ENCODE measurements around the gene CHI3L2.

CHI3L2 gene

GRCh38 chr1:111256988-111257658 is 29.6 kb downstream of the CHI3L2 start:
- no peak for DNase-seq

GRCh38 chr1:111267801-111268508 is 40.4 kb downstream of the CHI3L2 start:
- no peak for DNase-seq

- DNase-seq: no peak
Measured at GRCh38 chr1:111269825-111270406, 42.4 kb downstream of the CHI3L2 start.

GRCh38 chr1:111270771-111271463 is 43.4 kb downstream of the CHI3L2 start:
- DNase-seq: no peak

GRCh38 chr1:111271464-111271801 is 43.9 kb downstream of the CHI3L2 start:
- DNase-seq: no peak

GRCh38 chr1:111272081-111272480 is 44.6 kb downstream of the CHI3L2 start:
- DNase-seq: no peak

GRCh38 chr1:111274653-111275052 is 47.1 kb downstream of the CHI3L2 start:
- no peak for DNase-seq

- no peak for DNase-seq
Measured at GRCh38 chr1:111275079-111275478, 47.6 kb downstream of the CHI3L2 start.

- DNase-seq: no peak
Measured at GRCh38 chr1:111275780-111276433, 48.4 kb downstream of the CHI3L2 start.

- DNase-seq: no peak
Measured at GRCh38 chr1:111279144-111279543, 51.6 kb downstream of the CHI3L2 start.

- no peak for DNase-seq
Measured at GRCh38 chr1:111280267-111280666, 52.8 kb downstream of the CHI3L2 start.

GRCh38 chr1:111281411-111281810 is 53.9 kb downstream of the CHI3L2 start:
- no peak for DNase-seq

- no peak for DNase-seq
Measured at GRCh38 chr1:111283838-111284237, 56.3 kb downstream of the CHI3L2 start.

- DNase-seq: no peak
Measured at GRCh38 chr1:111285879-111286278, 58.4 kb downstream of the CHI3L2 start.

- DNase-seq: no peak
Measured at GRCh38 chr1:111286912-111287311, 59.4 kb downstream of the CHI3L2 start.

- DNase-seq: no peak
Measured at GRCh38 chr1:111289371-111289770, 61.9 kb downstream of the CHI3L2 start.

GRCh38 chr1:111290104-111290503 is 62.6 kb downstream of the CHI3L2 start:
- DNase-seq: no peak

GRCh38 chr1:111290630-111291029 is 63.1 kb downstream of the CHI3L2 start, which contains the start of gene CHIA:
Gene CHIA, plus strand, starts transcription at chr1:111290851. Its CDS starts 19,617 bp downstream, at chr1:111310468.
- DNase-seq: no peak
